ENCODE data around the gene MGP. TPM values are rescaled to one million over a fixed set of nuclear protein-coding genes. Genes with fewer than 3 reads are reported as not detected.

MGP gene
- total and polyA plus RNA-seq, 3 donors from 2014 or later, result 56.7 to 656 (median 76.8) TPM

- intact Hi-C loops (cut with DNase I; ENCODE audit: low total_unique reads), result no loop called here
- WGBS, 2 donors, result 54 to 62% methylated on average over 1 of the region's 1 CpG
- H3K4me1 ChIP-seq, result peaks cover 15% of the 10 kb centered on the region
These were observed 15.5 kb upstream of the MGP start for GRCh38 chr12:14901228-14901562.

GRCh38 chr12:14900521-14901227 lies 15.0 kb upstream of the MGP start:
- intact Hi-C loops (cut with DNase I; ENCODE audit: low total_unique reads), result no loop called here
- 90 to 91% methylated on average over 5 of the region's 5 CpGs for whole genome bisulfite sequencing, 2 donors
- H3K27me3 ChIP-seq, result no peaks in the 10 kb centered on the region
- H3K27ac ChIP-seq, result no peak overlapping the region
- H3K4me1 ChIP-seq, result peaks cover 15% of the 10 kb centered on the region
- DNase-seq, result no peak
- TF ChIP-seq POLR2A (IDR thresholded peaks at IDR 0.05), result no peak
- TF ChIP-seq, protein P1, sequence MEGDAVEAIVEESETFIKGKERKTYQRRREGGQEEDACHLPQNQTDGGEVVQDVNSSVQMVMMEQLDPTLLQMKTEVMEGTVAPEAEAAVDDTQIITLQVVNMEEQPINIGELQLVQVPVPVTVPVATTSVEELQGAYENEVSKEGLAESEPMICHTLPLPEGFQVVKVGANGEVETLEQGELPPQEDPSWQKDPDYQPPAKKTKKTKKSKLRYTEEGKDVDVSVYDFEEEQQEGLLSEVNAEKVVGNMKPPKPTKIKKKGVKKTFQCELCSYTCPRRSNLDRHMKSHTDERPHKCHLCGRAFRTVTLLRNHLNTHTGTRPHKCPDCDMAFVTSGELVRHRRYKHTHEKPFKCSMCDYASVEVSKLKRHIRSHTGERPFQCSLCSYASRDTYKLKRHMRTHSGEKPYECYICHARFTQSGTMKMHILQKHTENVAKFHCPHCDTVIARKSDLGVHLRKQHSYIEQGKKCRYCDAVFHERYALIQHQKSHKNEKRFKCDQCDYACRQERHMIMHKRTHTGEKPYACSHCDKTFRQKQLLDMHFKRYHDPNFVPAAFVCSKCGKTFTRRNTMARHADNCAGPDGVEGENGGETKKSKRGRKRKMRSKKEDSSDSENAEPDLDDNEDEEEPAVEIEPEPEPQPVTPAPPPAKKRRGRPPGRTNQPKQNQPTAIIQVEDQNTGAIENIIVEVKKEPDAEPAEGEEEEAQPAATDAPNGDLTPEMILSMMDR (IDR thresholded peaks at IDR 0.05), result no peak
- no peaks in the 10 kb centered on the region for H3K9me3 ChIP-seq
- no peak overlapping the region for H3K4me3 ChIP-seq
- H3K36me3 ChIP-seq (ENCODE audit: low read depth, missing control alignments), result no peaks in the 10 kb centered on the region

More at GRCh38 chr12:14901228-14901562, 15.5 kb upstream of the MGP start:
- Histone ChIP-seq H3K27ac (peak overlapping the region in 1 of 2 donors; percentile 9), H3K9me3 (no peaks in the 10 kb centered on the region), H3K27me3 (no peaks in the 10 kb centered on the region), H3K4me3 (no peak overlapping the region), H3K36me3 (ENCODE audit: low read depth, missing control alignments) (no peaks in the 10 kb centered on the region)
- no peak for TF ChIP-seq POLR2A (IDR thresholded peaks at IDR 0.05)
- TF ChIP-seq, protein P1 (IDR thresholded peaks at IDR 0.05), result no peak
- peak; percentile 33 for DNase-seq

GRCh38 chr12:14896521-14897169 lies 11.0 kb upstream of the MGP start:
- Histone ChIP-seq H3K27me3 (no peaks in the 10 kb centered on the region), H3K9me3 (no peaks in the 10 kb centered on the region), H3K4me1 (peaks cover 17% of the 10 kb centered on the region), H3K27ac (peak overlapping the region in 1 of 2 donors; percentile 12), H3K36me3 (ENCODE audit: low read depth, missing control alignments) (no peaks in the 10 kb centered on the region), H3K4me3 (no peak overlapping the region)
- 51 to 52% methylated on average over 7 of the region's 7 CpGs for WGBS, 2 donors
- no peak for TF ChIP-seq POLR2A (IDR thresholded peaks at IDR 0.05)
- TF ChIP-seq, protein P1 (IDR thresholded peaks at IDR 0.05), result no peak
- intact Hi-C loops (cut with DNase I; ENCODE audit: low total_unique reads), result loop anchor here (10.0 kb wide), 2 partner anchors 48 to 52 kb away; partner anchors contain the start of gene ART4
- no peak for DNase-seq

DNA sequence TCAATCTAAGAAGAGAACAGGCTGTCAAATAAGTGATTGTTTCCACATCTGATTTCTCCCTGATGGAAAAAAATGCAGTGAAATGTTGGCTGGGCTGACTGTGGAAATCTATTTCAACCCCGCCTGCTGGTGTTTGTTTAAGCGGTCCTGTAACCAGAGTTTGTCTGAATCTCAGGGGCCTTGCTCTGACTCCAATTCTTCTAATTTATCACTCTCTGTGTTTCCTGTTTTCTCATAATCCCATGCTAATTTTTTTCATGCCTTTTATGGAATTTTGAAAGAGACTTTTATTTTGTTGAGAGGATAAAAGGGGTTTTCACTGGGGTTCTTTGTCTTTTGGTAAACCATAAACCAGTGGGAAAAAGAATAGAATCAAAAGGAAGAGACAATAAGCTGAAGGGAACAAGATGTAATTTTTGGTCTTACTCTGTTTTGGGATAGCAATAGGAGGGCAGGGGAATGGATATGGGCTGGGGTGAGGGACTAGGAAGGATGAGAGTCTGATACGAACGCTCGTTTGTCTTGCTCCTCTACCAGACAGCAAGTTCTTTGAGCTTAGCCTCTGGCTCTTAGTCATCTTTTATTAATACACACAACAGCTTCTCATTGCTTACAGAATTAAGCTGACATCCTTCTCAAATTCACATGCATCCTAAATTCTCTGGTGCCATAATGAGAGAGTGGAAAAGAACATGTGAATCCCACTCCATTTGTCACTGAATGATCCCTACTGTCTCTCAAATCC lies 8.0 kb upstream of the MGP start:
- H3K4me1 ChIP-seq, result peaks cover 10% of the 10 kb centered on the region
- no peak overlapping the region for H3K4me3 ChIP-seq
- 36 to 45% methylated on average over 5 of the region's 5 CpGs for WGBS, 2 donors
- peak overlapping the region; percentile 56 to 75 for H3K27ac ChIP-seq
- no peaks in the 10 kb centered on the region for H3K36me3 ChIP-seq (ENCODE audit: low read depth, missing control alignments)
- H3K27me3 ChIP-seq, result no peaks in the 10 kb centered on the region
- intact Hi-C loops (cut with DNase I; ENCODE audit: low total_unique reads), result loop anchor here (10.0 kb wide), 2 partner anchors 49 to 51 kb away; partner anchors contain the start of gene ART4
- no peak for TF ChIP-seq POLR2A (IDR thresholded peaks at IDR 0.05)
- TF ChIP-seq, protein P1 (IDR thresholded peaks at IDR 0.05), result no peak
- peak; percentile 31 for DNase-seq
- no peaks in the 10 kb centered on the region for H3K9me3 ChIP-seq

Measured in testis (tissue), 3 donors.